GM18870 (cell line): ENCODE results near the gene ST7.
"Not testable (repeated sequence)": the region's sequence is repeated elsewhere in the genome, so short reads cannot be mapped to it uniquely, and the experiment has no call there.

Experiments
- ATAC-seq: cut with Tn5 transposase; IDR thresholded peaks from one replicate; pipeline ENCODE4 v1.9.1; 2021; ENCODE audit warnings: moderate library complexity; ENCODE audit not compliant: unreplicated experiment

The ST7 gene

DNA sequence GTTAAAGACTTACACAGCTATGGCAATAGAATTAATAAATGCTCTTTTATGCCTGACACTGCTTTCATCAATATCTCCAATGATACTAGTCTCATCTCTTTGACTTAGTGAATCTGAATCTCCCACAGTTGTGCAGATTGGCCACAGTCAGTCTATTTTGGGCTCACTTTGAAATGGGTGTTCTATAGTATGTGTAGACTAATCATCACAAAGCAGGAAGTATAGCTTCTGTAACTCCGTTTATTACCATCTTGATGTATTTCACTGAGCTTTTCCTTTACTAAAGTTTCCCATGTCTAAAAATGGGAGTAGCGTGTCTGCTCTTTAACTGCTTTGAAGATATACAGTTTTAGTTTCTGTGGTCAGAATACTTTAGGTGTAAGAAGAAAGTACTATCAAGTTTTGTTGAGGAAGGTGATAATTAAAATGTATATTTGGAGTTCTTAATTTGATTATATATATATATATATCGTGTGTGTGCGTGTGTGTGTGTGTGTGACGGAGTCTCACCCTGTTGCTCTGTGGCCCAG, 70.1 kb downstream of the ST7 start:
- no peak for ATAC-seq

DNA sequence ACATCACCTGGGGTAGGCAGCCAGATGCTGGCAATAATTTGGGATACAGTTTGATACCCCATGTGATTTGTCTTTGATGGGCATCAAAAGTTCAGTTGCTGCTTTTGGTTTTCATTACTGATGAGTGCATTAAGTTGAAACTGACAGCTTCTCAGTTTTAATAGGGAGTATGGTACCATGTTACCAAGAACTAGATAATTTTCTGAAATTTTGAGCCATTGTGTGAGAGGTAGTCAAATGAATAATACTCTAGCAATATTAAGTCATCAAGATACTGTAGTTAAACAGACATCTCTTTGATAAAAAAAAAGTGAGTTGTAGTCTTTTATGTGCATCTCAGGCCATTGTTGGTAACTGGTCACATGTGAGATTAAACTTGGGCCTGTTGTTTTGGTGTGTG, 71.5 kb downstream of the ST7 start:
- ATAC-seq = no peak

DNA sequence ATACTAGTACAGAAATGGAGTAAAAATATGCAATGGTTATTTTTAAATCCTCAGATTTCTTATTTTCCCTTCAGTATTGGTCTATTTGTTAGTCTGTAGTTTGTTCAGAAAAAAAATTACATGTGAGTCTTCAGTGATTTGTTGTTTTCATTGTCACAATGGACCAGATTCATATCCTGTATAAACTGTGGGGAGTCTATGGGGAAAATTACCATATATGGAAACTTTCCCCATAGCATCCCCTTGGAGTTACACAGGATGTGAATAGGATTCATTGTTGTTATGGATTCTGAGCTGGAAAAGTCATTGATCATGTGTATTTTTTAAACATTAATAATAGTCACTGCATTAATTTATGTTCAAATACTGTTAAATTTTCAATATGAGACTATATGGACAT, 72.6 kb downstream of the ST7 start:
- ATAC-seq = no peak

DNA sequence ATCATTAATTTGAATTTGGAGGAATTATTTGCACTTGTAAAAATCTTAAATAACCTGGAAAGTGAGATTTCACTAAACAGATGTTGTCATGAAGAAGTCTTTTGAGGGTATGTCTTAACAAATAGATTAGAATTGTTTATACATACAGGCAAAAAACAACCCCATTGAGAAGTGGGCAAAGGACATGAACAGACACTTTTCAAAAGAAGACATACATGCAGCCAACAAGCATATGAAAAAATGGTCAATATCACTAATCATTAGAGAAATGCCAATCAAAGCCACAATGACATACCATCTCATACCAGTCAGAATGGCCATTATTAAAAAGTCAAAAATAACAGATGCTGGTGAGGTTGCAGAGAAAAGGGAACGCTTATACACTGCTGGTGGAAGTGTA, 77.0 kb downstream of the ST7 start:
- ATAC-seq = not testable (repeated sequence)

DNA sequence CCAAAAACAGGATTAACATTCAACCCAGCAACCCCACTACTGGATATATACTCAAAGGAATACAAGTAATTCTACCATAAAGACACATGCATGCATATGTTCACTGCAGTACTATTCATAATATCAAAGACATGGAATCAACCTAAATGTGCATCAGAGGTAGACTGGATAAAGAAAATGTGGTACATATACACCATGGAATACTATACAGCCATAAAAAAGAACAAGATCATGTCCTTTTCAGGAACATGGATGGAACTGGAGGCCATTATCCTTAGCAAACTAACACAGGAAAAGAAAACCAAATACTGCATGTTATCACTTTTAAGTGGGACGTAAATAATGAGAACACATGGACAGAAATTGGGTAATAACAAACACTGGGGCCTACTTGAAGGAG, 77.5 kb downstream of the ST7 start:
- not testable (repeated sequence) for ATAC-seq

DNA sequence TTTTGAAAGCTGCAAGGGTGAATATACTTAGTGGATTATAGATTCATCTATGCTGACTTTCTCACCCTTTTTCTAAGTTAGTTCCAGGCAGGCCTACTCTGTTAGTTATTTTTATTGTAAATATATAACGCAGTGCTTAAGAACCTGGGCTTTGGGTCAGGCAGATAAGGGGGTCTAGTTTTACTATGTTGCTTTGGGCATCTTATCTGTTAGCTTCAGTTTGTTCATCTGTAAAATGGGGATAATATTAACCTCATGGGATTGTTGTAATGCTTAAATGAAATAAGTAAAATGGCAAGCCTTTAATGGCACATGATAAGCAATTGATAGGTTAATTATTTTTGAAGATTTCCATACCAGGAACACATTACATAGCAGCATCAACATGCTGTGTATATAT, 79.5 kb downstream of the ST7 start:
- ATAC-seq = no peak

DNA sequence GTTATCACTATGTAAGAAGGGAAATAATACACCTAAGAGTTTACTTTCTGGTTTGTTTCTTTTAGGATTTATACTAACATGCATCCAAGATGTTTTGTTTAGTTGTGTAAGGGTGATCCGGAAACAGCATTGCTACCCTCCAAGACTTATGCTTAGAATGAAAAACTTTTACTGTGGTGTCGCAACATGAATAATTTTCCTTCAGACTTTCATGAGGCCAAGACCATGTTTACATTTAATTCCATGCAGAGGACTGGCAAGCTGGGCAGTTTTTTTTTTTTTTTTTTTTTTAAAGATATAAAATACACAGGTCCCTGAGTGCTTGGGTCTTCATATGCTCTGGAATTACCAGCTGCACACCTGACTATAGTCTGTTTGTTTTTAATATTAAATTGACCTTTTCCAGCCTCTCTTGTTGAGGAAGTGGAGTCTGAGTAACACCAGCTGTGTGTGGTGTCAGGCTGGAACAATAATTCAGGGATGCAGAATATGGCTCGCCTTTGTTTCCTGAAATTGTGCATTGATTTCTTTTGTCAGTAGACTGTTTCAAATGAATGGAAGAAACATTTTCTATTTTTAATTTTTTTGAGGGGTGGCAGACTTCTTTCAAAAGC, 81.7 kb downstream of the ST7 start:
- no peak for ATAC-seq

DNA sequence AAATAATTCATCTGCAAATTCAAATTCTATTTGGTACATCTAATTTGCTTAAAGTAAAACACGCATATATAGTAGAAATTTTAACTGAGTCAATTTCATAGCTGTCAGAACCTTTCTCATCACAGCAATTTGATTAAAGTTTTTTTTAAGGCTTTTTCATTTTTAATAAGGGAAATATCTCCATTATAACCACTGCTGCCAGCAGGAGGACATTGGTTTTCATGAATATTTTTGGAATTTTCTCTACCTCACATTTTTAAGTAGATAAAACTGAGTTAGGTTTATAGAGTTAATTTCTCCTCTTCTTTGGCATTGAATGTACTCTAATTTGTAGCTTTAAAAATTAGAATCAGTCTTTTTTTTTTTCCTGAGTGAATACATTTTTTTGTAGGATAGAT, 82.2 kb downstream of the ST7 start:
- ATAC-seq = no peak

DNA sequence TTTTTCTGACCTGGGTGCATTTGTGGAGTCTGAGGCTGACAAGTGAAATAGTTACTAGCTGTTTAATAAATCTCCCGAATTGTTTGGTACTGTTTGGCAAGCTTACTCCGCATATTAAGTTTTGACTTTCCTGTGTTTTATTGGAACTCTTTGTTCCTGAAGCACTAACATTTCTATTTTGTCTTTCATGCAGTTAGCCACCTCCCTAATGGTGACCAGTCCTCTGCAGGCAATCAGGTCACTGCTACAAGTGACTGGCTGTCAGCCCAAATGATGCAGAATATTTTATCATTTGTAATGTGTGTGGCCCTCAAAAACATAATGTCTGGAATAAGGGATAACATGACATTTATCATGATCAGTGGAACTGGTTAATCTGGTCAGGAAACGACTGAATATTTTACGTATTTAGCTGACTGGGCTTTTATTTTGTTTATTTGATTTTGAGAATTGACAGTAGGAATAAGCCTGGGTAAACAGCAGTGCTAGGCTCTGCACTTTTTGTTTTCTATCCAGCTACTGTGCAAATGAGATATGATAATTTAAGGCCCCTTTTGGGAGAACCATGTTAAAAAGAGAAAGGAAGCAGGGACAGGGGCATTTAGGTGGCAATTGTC, 82.9 kb downstream of the ST7 start:
- ATAC-seq = no peak

DNA sequence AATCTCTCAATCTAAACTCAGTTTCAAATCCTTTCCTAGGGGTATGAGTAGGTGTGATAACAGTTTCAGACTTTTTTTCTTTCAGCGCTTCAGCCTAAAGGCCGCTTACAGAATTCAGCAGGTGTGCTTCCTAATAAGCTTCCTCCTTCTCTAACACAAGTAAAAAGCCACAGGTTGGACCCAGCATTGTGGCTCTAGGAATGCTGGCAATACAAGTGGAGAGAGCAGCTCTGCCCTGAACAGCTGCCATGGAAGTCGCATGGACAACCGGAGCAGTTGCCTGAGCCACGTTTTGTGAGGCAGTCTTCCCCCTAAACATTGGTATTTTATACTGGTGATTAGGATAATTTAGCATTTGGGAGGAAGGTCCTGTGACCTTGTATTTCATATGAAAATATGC, 83.5 kb downstream of the ST7 start:
- ATAC-seq = no peak

DNA sequence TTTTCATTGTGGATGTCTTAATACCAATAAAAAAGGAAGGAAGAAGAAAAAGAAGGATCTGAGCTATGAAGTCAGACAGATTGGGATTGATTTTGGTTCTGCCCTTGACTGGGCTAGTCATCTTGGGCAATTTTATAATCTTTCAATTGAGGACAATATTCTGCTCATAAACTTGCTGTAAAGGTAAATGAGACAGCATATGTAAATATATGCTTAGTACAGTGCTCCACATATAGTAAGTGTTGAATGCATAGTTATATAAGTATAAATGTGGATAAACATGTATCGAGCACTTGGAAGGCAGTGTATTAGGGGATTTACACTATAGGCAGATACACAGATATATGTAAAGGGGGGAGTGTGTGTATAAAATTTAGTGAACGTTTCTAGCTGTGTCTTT, 85.1 kb downstream of the ST7 start:
- ATAC-seq = no peak

DNA sequence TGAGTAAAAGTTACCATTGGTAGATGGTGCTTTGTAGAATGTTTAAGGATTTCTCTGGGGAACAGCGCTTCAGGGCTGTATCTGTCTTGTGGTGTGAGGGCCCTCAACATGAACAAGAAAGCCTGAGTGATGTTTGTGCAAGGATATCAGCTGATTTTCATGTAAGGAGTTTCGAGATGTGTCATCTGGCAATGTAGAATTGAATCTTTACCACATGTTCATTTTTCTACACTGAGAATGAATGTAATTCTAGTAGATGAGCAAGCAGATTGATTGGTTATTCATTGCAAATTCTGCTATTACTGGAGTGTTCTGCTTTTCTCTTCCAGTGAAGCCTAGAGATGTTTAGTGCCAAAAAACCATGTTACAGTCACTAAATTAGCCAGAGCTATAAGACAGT, 87.7 kb downstream of the ST7 start:
- peak; percentile 96 for ATAC-seq

DNA sequence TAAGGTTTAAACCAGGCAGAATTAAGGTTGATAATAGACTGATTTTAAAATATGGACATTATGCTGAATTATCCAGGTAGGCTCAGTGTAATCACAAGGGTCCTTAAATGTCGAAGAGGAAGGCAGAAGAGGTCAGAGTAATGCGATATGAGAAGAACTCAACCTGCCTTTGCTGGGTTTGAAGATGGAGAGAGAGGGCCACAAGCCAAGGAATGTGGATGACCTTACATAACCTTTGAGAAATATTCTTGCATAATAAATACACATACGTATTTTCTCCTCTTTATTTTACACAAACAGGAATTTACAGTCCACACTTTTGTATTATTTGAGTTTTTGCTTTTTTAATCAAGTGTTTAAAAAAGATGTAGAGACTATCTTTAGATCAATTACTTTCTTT, 88.5 kb downstream of the ST7 start:
- ATAC-seq = no peak

DNA sequence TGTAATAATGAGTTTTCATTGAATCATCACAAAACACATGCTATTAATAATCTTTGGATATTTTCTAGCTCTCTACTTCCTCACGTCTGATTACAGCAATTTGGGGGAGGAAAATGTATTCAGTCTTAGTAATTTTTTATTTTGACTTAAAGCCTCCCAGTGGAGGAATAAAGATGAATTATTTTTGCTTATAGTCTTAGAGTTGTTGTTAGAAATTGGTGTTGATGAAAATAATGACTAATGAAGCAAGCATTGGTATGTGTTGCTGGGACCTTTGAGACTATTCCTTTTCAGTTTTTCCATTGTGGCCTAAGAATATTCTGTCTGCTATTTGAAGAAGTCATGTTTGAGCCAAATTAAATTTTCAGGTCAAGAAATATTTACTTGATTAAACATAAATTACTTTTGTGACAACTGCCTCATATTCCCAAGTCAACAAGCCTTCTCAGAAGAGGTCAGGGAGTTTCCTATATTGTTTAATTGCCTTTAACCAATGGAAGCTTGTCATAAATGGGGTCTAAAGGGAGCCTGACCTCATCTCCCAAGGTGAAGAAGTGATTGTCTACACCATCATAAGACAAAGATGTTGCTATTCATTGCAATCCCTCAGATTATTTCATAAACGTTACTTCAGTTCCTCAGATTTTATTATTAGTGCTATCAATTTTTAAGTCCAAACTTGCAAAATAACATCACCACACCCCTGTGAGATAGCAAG, 90.0 kb downstream of the ST7 start:
- no peak for ATAC-seq

DNA sequence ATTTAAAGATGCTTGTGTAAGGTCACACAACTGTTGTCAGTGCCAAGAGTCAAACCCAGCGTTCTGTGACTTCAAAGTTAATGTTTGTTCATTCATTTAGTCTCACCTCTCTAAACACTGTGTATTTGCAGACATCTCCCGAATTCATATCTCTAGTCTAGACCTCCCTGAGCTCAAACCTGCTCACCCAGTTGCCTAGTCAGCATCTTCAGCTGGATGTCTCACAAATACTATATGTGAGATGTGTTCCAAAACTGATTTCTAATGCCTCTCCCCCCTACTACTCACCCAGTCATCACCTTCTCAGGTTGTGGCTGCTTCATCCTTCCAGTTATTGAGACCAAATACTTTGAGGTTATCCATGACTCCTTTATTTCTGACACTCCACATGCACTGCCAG, 91.4 kb downstream of the ST7 start:
- no peak for ATAC-seq

DNA sequence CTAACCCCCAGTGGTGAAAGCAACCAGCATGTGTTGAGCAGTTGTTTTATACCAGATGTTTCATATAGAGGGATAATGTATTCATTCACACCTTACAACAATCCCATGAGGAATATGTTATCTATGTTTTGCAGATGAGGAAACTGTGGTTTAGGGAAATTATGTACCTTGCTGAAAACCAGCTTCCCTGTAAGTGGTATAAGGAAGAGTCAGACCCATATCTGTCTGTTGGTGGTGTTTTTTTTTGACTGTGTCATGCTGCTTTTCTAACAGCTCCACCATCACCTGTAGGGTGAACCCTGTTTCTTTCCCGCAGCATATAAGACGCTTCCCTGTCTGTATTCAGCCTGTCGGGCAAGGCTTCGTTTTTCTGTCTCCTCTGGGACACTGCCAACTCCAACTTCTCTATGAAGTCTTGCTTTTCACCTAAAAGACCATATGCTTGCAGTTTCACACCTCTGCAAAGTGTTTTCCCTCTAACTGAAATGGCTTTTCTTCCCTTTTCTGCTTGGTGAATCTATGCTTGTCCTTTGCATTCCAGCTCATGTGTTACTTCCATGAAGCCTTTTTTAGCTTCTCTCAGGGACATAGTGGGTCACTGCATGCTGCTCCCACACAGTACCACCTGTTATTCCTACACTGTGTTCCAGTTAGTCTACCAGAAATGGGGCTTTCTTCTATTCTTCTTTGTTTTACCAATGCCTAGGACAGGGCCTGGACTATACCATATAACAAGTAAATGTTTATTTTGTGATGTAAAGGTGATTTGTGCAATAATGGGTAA, 92.8 kb downstream of the ST7 start:
- ATAC-seq = no peak

DNA sequence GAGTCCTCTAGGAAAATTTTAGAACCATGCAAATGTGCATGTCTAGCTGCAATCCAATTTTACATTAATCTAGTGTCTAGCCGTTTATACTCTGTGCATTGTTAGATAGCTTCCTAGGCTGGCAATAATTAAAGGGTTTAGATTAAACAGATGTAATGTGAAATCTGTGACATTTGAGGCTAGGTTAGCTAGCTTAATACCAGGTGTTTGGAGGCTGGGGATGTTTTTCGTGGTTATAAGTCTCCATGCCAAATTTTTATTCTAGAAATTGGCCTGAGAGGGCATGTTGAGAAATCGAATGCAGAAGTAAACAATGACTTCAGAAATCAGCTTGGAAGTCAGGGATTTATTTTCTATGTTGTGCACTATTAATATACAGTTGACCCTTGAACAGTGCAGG, 94.2 kb downstream of the ST7 start:
- no peak for ATAC-seq

DNA sequence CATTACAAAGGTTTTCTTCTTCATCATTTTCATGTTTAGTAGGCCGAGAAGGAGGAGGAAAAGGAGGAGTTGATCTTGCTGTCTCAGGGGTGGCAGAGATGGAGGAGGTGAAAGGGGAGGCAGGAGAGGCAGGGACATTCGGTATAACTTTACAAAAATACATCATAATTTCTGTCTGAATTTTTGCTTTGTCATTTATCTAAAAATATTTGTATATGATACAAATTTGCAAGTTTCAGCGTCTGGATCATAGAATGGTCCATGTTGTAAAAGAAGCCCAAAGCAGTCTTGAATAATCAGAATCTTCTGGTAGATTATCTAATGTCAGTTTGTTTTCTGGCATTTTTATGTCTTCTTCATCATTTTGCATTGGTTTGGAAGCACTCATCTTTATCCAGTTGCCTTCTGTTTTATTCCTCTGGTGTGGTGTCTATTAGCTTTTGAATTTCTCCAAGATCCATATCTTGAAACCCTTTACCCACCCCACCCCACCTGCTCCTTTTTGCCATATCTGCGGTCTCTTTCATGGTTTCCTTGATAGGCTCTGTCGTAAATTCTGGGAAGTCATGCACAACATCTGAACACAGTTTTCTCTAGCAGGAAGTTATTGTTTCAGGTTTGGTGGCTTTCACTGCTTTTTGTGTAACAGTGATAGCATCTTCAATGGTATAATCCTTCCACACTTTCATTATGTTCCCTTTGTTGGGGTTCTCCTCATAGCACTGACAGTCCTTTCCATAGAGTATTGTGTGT, 95.0 kb downstream of the ST7 start:
- ATAC-seq = no peak

DNA sequence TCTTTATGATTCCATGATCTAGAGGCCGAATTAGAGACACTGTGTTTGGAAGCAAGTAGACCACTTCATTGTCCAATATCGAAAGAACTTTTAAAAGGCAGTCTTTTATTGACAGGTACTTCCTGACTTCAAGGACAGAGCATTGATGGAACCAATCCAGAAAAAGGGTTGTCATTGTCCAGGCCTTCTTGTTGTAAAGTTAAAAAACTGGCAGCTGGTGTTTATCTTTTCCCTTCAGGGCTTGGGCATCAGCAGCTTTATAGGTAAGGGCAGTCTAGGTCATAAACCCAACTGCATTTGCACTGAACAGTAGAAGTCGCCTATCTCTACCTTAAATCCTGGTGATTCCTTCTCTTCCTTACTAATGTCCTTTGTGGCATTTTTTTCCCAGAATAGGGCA, 95.6 kb downstream of the ST7 start:
- ATAC-seq = no peak

DNA sequence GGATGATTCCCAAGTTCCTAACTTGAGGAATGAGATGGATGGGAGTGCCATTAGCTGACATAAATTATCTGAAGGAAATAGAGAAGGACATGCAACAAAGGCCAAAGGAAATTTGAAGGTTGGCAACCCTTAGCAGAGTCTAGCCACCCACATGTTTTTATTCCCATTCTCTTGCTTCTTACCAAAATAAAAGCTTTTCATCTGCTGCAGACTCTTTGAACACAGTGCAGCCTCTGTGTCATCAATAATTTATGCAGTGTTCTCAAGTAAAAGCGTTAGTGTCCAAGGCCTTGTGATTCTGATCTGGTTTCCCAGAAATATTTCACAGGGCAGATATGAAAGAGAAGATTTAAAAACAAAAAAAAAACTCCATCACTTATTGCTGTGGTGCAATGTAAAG, 98.5 kb downstream of the ST7 start:
- ATAC-seq = no peak

DNA sequence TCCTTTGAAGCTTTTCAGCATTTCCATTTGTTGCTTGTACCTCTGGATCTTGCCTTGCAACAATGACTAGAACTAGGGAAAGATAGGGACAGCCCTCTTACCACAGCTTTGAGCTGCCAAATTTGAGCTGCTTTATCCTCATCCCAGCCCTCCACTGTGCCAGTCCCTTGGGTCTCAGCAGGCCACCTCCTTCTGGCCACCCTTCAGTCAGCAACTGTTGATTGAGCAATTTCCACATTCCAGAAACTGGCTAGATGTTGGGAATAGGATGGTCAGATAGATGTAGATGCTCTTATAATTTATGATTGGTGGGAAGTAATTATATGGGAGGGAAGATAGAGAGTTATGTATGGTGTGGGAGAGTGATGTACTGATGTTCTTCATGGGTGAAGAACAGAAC, 100.1 kb downstream of the ST7 start:
- no peak for ATAC-seq
